H9 (cell line): ENCODE results near the gene AP2A1. TPM values are rescaled to one million over a fixed set of nuclear protein-coding genes. Genes with fewer than 3 reads are reported as not detected.

Source experiments
- DNase-seq: peaks from one replicate; pipeline ENCODE4 v3.0.0-alpha.2; 2017
- H2AFZ ChIP-seq: one replicate; pipeline ENCODE4 v1.6.1; 2013; ENCODE audit warnings: mild to moderate bottlenecking, low read length, control low read depth, moderate library complexity
- H2AK5ac ChIP-seq: 2 replicates; pipeline ENCODE4 v1.6.1; 2013; ENCODE audit warnings: low read length, control low read depth, mixed read lengths; ENCODE audit not compliant: insufficient read length
- H2BK120ac ChIP-seq: one replicate; pipeline ENCODE4 v1.6.1; 2013; ENCODE audit warnings: low read depth, mild to moderate bottlenecking, low read length, control low read depth, inconsistent platforms; ENCODE audit not compliant: poor library complexity, severe bottlenecking
- H2BK12ac ChIP-seq: 2 replicates; pipeline ENCODE4 v1.6.1; 2013; ENCODE audit warnings: low read length, control low read depth, mixed read lengths, low read depth; ENCODE audit not compliant: insufficient read length
- H2BK15ac ChIP-seq: 2 replicates; pipeline ENCODE4 v1.6.1; 2013; ENCODE audit warnings: low read depth, low read length, control low read depth
- H2BK20ac ChIP-seq: one replicate; pipeline ENCODE4 v1.6.1; 2013; ENCODE audit warnings: low read depth, mild to moderate bottlenecking, low read length, control low read depth, inconsistent platforms; ENCODE audit not compliant: poor library complexity, severe bottlenecking
- H2BK5ac ChIP-seq: 2 replicates; pipeline ENCODE4 v1.6.1; 2013; ENCODE audit warnings: low read length, control low read depth, mixed read lengths; ENCODE audit not compliant: insufficient read length
- H3K14ac ChIP-seq: 2 replicates; pipeline ENCODE4 v1.6.1; 2013; ENCODE audit warnings: low read length, control low read depth; ENCODE audit not compliant: insufficient read depth
- H3K18ac ChIP-seq: 2 replicates; pipeline ENCODE4 v1.6.1; 2013; ENCODE audit warnings: low read depth, mild to moderate bottlenecking, mixed read lengths, low read length, control low read depth; ENCODE audit not compliant: insufficient read length
- H3K23ac ChIP-seq: 2 replicates; pipeline ENCODE4 v1.6.1; 2013; ENCODE audit warnings: low read length, control low read depth, mixed read lengths, low read depth; ENCODE audit not compliant: insufficient read length
- H3K23me2 ChIP-seq: 2 replicates; pipeline ENCODE4 v1.6.1; 2013; ENCODE audit warnings: low read depth, mild to moderate bottlenecking, mixed read lengths, low read length, control low read depth; ENCODE audit not compliant: insufficient read length, poor library complexity, severe bottlenecking
- H3K27ac ChIP-seq: 2 replicates; pipeline ENCODE4 v1.5.1; 2013; ENCODE audit warnings: low read length, control low read depth, mixed read lengths, low read depth; ENCODE audit not compliant: insufficient read length
- H3K27me3 ChIP-seq: 2 replicates; pipeline ENCODE4 v1.6.1; 2013; ENCODE audit warnings: low read length, control low read depth, inconsistent platforms; ENCODE audit not compliant: insufficient read depth
- H3K4ac ChIP-seq: 2 replicates; pipeline ENCODE4 v1.6.1; 2013; ENCODE audit warnings: low read depth, mild to moderate bottlenecking, control low read depth, inconsistent platforms, low read length, moderate library complexity
- H3K4me1 ChIP-seq: 2 replicates; pipeline ENCODE4 v1.6.1; 2013; ENCODE audit warnings: low read length, control low read depth, inconsistent platforms; ENCODE audit not compliant: insufficient read depth
- H3K4me2 ChIP-seq: 2 replicates; pipeline ENCODE4 v1.6.1; 2013; ENCODE audit warnings: low read length, control low read depth, mixed read lengths; ENCODE audit not compliant: insufficient read length, insufficient read depth
- H3K56ac ChIP-seq: 2 replicates; pipeline ENCODE4 v1.6.1; 2013; ENCODE audit warnings: low read depth, mild to moderate bottlenecking, mixed read lengths, low read length, control low read depth; ENCODE audit not compliant: insufficient read length
- H3K79me1 ChIP-seq: 2 replicates; pipeline ENCODE4 v1.6.1; 2013; ENCODE audit warnings: low read depth, mild to moderate bottlenecking, moderate library complexity, low read length, control low read depth, inconsistent platforms; ENCODE audit not compliant: insufficient read depth, poor library complexity, severe bottlenecking
- H3K79me2 ChIP-seq: 2 replicates; pipeline ENCODE4 v1.6.1; 2013; ENCODE audit warnings: low read length, control low read depth, inconsistent platforms; ENCODE audit not compliant: insufficient read depth
- H3K9ac ChIP-seq: 2 replicates; pipeline ENCODE4 v1.6.1; 2013; ENCODE audit warnings: low read length, control low read depth, mixed read lengths; ENCODE audit not compliant: insufficient read length; ENCODE audit errors: extremely low read depth
- H3K9me3 ChIP-seq: one replicate; pipeline ENCODE4 v1.6.1; 2013; ENCODE audit warnings: low read depth, low read length, inconsistent platforms; ENCODE audit not compliant: control insufficient read depth
- H3T11ph ChIP-seq: one replicate; pipeline ENCODE4 v1.6.1; 2013; ENCODE audit warnings: mild to moderate bottlenecking, low read length, control low read depth, inconsistent platforms
- H4K20me1 ChIP-seq: one replicate; pipeline ENCODE4 v1.6.1; 2013; ENCODE audit not compliant: control insufficient read depth, insufficient read length, insufficient read depth
- H4K5ac ChIP-seq: 2 replicates; pipeline ENCODE4 v1.6.1; 2013; ENCODE audit warnings: low read depth, mild to moderate bottlenecking, mixed read lengths, low read length, control low read depth; ENCODE audit not compliant: insufficient read length
- H4K8ac ChIP-seq: replicated peaks from 2 replicates; pipeline ENCODE4 v1.6.1; 2013; ENCODE audit warnings: low read length, control low read depth, mixed read lengths, low read depth; ENCODE audit not compliant: insufficient read length
- H4K91ac ChIP-seq: 2 replicates; pipeline ENCODE4 v1.6.1; 2013; ENCODE audit warnings: low read depth, mild to moderate bottlenecking, moderate library complexity, mixed read lengths, low read length, control low read depth; ENCODE audit not compliant: insufficient read length
- H3K27ac Mint-ChIP-seq, 3 experiments: 2 replicates in 2 of 3; 3 replicates in 1 of 3; pipeline ENCODE4 v1.8.0; 2020 to 2021; ENCODE audit warnings: mixed read lengths in 3 of 3, mild to moderate bottlenecking in 1 of 3, moderate library complexity in 1 of 3
- H3K27me3 Mint-ChIP-seq: 2 replicates; pipeline ENCODE4 v1.8.0; 2021; ENCODE audit warnings: low read depth, mild to moderate bottlenecking, moderate library complexity, mixed read lengths
- H3K36me3 Mint-ChIP-seq, 3 experiments: 2 replicates in 2 of 3; 3 replicates in 1 of 3; pipeline ENCODE4 v1.8.0; 2020 to 2021; ENCODE audit warnings: low read depth in 3 of 3, mixed read lengths in 3 of 3; ENCODE audit not compliant: insufficient read depth in 1 of 3
- H3K4me1 Mint-ChIP-seq, 2 experiments: 2 replicates each; pipeline ENCODE4 v1.8.0; 2020; ENCODE audit warnings: mixed read lengths in 2 of 2
- H3K4me3 Mint-ChIP-seq, 2 experiments: 2 replicates in 1 of 2; 3 replicates in 1 of 2; pipeline ENCODE4 v1.8.0; 2020 to 2021; ENCODE audit warnings: mild to moderate bottlenecking in 2 of 2, mixed read lengths in 2 of 2, moderate library complexity in 1 of 2
- H3K9me3 Mint-ChIP-seq, 2 experiments: 2 replicates in 1 of 2; 3 replicates in 1 of 2; pipeline ENCODE4 v1.8.0; 2020; ENCODE audit warnings: mild to moderate bottlenecking in 2 of 2, mixed read lengths in 2 of 2, moderate library complexity in 1 of 2
- CTCF ChIP-seq: fragments of 200-600 bp; sonication (generic); conservative IDR thresholded peaks from 3 replicates; pipeline ENCODE4 v1.8.0; 2021; ENCODE audit warnings: antibody characterized with exemption, mild to moderate bottlenecking
- WGBS: extraction: QIAGEN DNeasy Blood & Tissue Kit; methylation state at CpG from one replicate; pipeline ENCODE4 v1.1.7; 2013; ENCODE audit warnings: missing lambda C conversion rate, low lambda C conversion rate, mixed read lengths; ENCODE audit not compliant: insufficient read length; ENCODE audit errors: extremely low coverage; 5-methylcytosine and 5-hydroxymethylcytosine counted together
- total RNA-seq: library from RNA; stranded (reverse); gene quantifications from 2 replicates; pipeline ENCODE4 v1.2.1, GENCODE V29; 2021

AP2A1 gene
- total RNA-seq, 1 experiment from 2014 or later: 108 TPM

GRCh38 chr19:49850221-49850486 is 83.4 kb downstream of the AP2A1 start:
- Histone ChIP-seq H3K4ac (no peak overlapping the region), H3K23me2 (peaks cover 10% of the 10 kb centered on the region), H2AK5ac (no peak overlapping the region), H2BK12ac (no peak overlapping the region), H3T11ph (no peak overlapping the region), H4K8ac (no peak overlapping the region), H3K79me2 (peaks cover 9% of the 10 kb centered on the region; the same call in 1 of the 2 replicates), H3K23ac (no peak overlapping the region), H4K20me1 (peaks cover 3% of the 10 kb centered on the region), H3K9me3 (no peaks in the 10 kb centered on the region), H3K14ac (no peak overlapping the region), H3K56ac (no peak overlapping the region), H3K9ac (peak overlapping the region; percentile 66), H2BK120ac (no peak overlapping the region), H2AFZ (no peak overlapping the region), H3K4me2 (peak overlapping the region; percentile 65), H4K91ac (no peak overlapping the region), H3K27ac (no peak overlapping the region), H3K79me1 (peaks cover 11% of the 10 kb centered on the region), H4K5ac (no peak overlapping the region), H3K27me3 (no peaks in the 10 kb centered on the region), H3K4me1 (no peaks in the 10 kb centered on the region; the same call in 1 of the 2 replicates), H2BK15ac (no peak overlapping the region), H3K18ac (no peak overlapping the region), H2BK20ac (no peak overlapping the region), H2BK5ac (no peak overlapping the region)
- H3K4me3 Mint-ChIP-seq: peak overlapping the region; percentile 81 to 90
- no peak for TF ChIP-seq CTCF
- peaks cover 22 to 27% of the 10 kb centered on the region in 2 experiments for H3K4me1 Mint-ChIP-seq
- peaks cover 0 to 4% of the 10 kb centered on the region in 2 experiments; a peak in 2 of 5 replicates for H3K9me3 Mint-ChIP-seq
- no peaks in the 10 kb centered on the region; the same call in 1 of the 2 replicates for H3K27me3 Mint-ChIP-seq
- no peak for DNase-seq
- peaks cover 25 to 37% (median 29%) of the 10 kb centered on the region in 3 experiments for H3K36me3 Mint-ChIP-seq
- WGBS: no CpG with 5 or more reads among the region's 12 CpGs
- peak overlapping the region in 2 of 3 experiments; percentile 77 to 89; a peak in 4 of 7 replicates for H3K27ac Mint-ChIP-seq
